22Rv1 (cell line): ENCODE measurements around the gene PPL.

Source experiments
- H3K27ac ChIP-seq: fragments of 450-650 bp; 2 replicates; pipeline ENCODE4 v1.5.1; 2017
- CTCF ChIP-seq: fragments of 450-650 bp; IDR thresholded peaks from 2 replicates; pipeline ENCODE4 v1.5.1; 2017; ENCODE audit warnings: mild to moderate bottlenecking
- ZFX ChIP-seq: fragments of 450-650 bp; IDR thresholded peaks from 2 replicates; pipeline ENCODE4 v1.6.1; 2017; ENCODE audit warnings: antibody characterized with exemption, borderline replicate concordance

The PPL gene

GRCh38 chr16:4926928-4927327 is 10.0 kb downstream of the PPL start:
- H3K27ac ChIP-seq = no peak overlapping the region
- no peak for TF ChIP-seq ZFX

GRCh38 chr16:4925791-4926190 is 11.2 kb downstream of the PPL start:
- no peak overlapping the region for H3K27ac ChIP-seq
- TF ChIP-seq ZFX (no peak), CTCF (no peak)

- H3K27ac ChIP-seq = no peak overlapping the region
- TF ChIP-seq ZFX (no peak), CTCF (no peak)
Measured at GRCh38 chr16:4925293-4925607, 11.7 kb downstream of the PPL start.

GRCh38 chr16:4924593-4925292 is 12.2 kb downstream of the PPL start:
- no peak for TF ChIP-seq ZFX
- no peak for TF ChIP-seq CTCF
- no peak overlapping the region for H3K27ac ChIP-seq

- no peak for TF ChIP-seq CTCF
- TF ChIP-seq ZFX = no peak
- no peak overlapping the region for H3K27ac ChIP-seq
Measured at GRCh38 chr16:4923853-4924252, 13.1 kb downstream of the PPL start.

GRCh38 chr16:4922721-4923342 is 14.1 kb downstream of the PPL start:
- TF ChIP-seq ZFX = no peak
- no peak for TF ChIP-seq CTCF

GRCh38 chr16:4920826-4921225 is 16.1 kb downstream of the PPL start:
- TF ChIP-seq ZFX (no peak), CTCF (no peak)
- no peak overlapping the region for H3K27ac ChIP-seq

More at GRCh38 chr16:4922721-4923342, 14.1 kb downstream of the PPL start:
- H3K27ac ChIP-seq = no peak overlapping the region
